Activated CD8-positive, alpha-beta memory T cell treated with anti-CD3 and anti-CD28 coated beads, Interleukin-2, amount 50 U/mL, for 24 hours (primary cell): ENCODE results near the gene MAOB.

ENCODE experiments used
- DNase-seq: peaks from one replicate; pipeline ENCODE4 v3.0.0-alpha.2; 2020; ENCODE audit errors: extremely low read depth

MAOB gene

DNA sequence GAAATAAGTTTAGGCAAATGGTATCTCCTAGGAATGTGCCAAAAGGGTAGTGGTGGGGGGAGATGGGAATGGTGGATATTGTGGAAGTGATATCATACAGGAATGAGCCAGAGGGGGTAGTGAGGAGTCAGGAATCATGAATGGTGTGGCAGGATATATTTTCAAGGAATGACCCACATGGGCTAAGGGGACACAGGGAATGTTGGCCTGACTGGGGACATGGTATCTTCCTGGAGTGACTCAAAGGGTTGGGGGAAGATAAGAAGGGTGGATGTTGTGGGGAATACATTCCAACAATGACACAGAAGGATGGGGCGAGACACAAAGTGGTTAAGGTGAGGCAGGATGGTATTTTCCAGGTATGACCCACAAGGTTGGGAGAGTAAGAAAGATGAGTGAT lies 165.6 kb downstream of the MAOB start:
- no peak for DNase-seq
